Measurements from ENCODE around the gene FNBP1L. TPM values are rescaled to one million over a fixed set of nuclear protein-coding genes. Genes with fewer than 3 reads are reported as not detected.

Gene FNBP1L
- total and polyA plus RNA-seq, 2 experiments from 2014 or later = 56.3 to 132 TPM

- Histone ChIP-seq H3K27ac (ENCODE audit: low read depth) (no peak overlapping the region), H3K36me3 (ENCODE audit: insufficient read depth) (no peaks in the 10 kb centered on the region; the same call in 1 of the 2 replicates), H3K79me2 (replicated peaks; ENCODE audit: insufficient read depth) (peaks cover 79% of the 10 kb centered on the region), H4K20me1 (replicated peaks; ENCODE audit: insufficient read depth) (peaks cover 23% of the 10 kb centered on the region), H3K27me3 (ENCODE audit: insufficient read depth) (no peaks in the 10 kb centered on the region), H3K4me3 (no peak overlapping the region), H2AFZ (no peak overlapping the region), H3K9me2 (ENCODE audit: insufficient read depth) (no peaks in the 10 kb centered on the region), H3F3A (replicated peaks; ENCODE audit: low read depth) (no peaks in the 10 kb centered on the region), H3K4me1 (ENCODE audit: insufficient read depth) (peaks cover 7% of the 10 kb centered on the region), H3K4me2 (no peak overlapping the region)
- no peaks in the 10 kb centered on the region; the same call in 1 of the 3 replicates for H3K9me3 Mint-ChIP-seq
- H3K27me3 Mint-ChIP-seq (ENCODE audit: insufficient read depth, low read depth, poor library complexity) = peaks cover 4% of the 10 kb centered on the region
- no peak overlapping the region for H3K4me3 Mint-ChIP-seq
- no peak for TF ChIP-seq STAT1 (IDR thresholded peaks at IDR 0.05; ENCODE audit: unreplicated experiment)
- TF ChIP-seq ZNF462 (CRISPR knock-in tag; IDR thresholded peaks at IDR 0.05) = no peak
- no peak for TF ChIP-seq NANOG (IDR thresholded peaks at IDR 0.05; ENCODE audit: borderline replicate concordance)
- no peak for TF ChIP-seq EZH2 (IDR thresholded peaks at IDR 0.05; ENCODE audit: low read depth, unreplicated experiment)
- no peak for TF ChIP-seq JUNB (IDR thresholded peaks at IDR 0.05; ENCODE audit: unreplicated experiment)
- TF ChIP-seq ZNF331 (CRISPR knock-in tag; IDR thresholded peaks at IDR 0.05; ENCODE audit: low read depth) = no peak
- TF ChIP-seq POLR2AphosphoS5 (IDR thresholded peaks at IDR 0.05; ENCODE audit: low read depth) = no peak
- DNase-seq (ENCODE audit: low spot score) (no peak), ATAC-seq (no peak)
- no peak overlapping the region for H3K27ac Mint-ChIP-seq
- peaks cover 22% of the 10 kb centered on the region for H3K36me3 Mint-ChIP-seq (ENCODE audit: low read depth)
- H3K4me1 Mint-ChIP-seq = peaks cover 7% of the 10 kb centered on the region
These were observed 70.6 kb downstream of the FNBP1L start for GRCh38 chr1:93518516-93518915.
